GM21447 (cell line): ENCODE measurements around the gene TTLL10.
"Not testable (repeated sequence)": the region's sequence is repeated elsewhere in the genome, so short reads cannot be mapped to it uniquely, and the experiment has no call there.

Source experiments
- ATAC-seq: cut with Tn5 transposase; IDR thresholded peaks from one replicate; pipeline ENCODE4 v1.9.1; 2021; ENCODE audit not compliant: unreplicated experiment

The TTLL10 gene

DNA sequence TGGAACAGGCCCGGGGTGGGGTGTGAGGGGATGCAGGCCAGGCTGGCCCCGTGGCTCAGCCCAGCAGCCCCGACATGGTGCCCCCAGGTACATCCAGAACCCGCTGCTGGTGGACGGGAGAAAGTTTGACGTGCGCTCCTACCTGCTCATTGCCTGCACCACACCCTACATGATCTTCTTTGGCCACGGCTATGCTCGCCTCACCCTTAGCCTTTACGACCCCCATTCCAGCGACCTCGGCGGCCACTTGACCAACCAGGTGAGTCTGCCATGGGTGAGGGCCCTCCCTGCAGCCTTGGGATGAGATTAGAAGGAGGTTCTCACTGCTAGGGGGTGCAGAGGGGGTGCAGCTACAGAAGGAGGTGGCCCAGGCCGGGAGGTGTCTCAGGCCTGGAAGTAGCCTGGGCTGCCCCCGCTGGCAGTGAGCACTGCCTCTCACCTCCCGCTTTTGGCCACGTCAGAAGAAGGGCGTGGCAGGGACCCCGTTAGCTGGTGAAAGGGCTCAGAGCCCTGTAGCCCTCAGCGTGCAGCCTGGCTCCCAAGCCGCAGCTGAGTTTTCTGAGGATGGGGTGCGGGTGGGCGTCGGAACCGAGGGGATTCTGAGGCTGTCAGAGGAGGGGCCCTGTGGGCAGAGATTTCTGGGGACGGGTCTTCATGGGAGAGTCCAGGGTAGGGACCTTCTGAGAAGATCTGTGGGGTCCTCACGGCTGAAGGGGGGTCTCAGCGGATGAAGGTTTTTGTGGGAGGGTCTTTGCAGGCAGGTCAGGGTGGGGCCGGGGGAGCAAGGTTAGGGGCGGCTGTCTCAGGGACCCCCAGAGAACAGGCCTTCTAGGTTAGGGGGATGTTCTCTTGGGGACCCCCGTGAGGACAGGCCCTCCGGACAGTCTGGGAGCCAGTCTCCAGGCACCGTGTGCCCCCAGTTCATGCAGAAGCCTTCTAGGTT is 10.4 kb downstream of the TTLL10 start:
- no peak for ATAC-seq

DNA sequence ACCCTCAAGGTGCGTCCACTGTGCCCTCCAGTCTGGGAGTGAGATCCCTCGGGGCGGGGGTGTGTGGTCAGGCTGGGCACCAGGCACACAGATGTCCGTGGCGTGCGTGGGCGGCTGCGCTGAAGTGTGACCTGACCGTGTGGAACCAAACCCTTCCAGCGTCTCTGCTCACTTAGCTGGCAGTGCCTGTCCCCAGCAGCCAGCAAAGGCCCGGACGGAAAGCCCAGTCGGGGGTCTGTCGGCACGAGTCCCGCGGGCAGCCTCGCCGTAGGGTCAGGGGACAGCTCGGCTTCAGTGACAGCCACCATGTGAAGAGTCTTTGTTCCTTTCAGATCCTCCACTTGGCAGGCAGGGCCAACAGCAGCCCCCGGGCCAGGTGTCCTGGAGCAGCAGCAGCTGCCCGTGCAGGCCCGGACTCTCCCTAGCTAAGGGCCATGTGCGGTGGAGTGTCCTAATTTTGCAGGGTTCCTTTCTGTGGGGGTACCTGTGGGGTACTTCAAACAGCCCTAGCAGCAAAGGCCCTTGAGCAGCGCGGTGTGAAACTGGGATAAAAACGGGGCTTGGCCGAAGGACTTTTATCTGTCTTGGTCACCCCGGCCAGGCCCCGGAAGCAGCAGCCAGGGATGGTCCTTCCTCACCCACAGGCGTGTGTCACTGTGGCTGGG is 11.6 kb downstream of the TTLL10 start:
- ATAC-seq: no peak

DNA sequence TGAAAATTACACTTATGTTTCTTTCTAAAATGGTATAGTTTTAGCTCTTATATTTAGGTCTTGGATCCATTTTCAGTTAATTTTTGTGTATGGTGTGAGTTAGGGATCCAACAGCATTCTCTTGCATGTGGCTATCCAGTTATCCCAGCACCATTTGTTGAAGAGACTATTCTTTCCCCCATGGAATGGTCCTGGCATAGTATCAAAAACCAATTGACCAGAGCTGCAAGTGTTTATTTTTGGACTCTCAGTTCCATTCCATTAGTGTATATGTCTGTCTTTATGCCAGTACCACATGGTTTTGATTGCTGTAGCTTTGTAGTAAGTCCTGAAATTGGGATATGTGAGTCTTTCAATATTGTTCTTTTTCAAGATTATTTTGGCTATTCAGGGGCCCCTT is 14.3 kb downstream of the TTLL10 start:
- no peak for ATAC-seq

DNA sequence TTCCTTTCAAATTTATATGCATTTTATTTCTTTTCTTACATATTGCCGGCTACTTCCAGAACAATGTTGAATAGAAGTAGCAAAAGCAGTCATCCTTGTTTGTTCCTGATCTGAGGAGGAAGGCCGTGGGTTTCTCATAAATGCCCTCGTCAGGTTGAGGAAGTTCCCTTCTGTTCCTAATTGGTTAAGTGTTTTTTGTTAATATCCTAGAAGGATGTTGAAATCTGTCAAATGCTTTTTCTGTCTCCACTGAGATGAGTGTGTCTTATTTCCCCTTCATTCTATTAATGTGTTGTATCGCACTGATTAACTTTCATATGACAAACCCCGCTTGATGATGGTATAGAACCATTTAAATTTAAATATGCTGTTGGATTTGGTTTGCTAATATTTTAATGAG is 15.4 kb downstream of the TTLL10 start:
- no peak for ATAC-seq

DNA sequence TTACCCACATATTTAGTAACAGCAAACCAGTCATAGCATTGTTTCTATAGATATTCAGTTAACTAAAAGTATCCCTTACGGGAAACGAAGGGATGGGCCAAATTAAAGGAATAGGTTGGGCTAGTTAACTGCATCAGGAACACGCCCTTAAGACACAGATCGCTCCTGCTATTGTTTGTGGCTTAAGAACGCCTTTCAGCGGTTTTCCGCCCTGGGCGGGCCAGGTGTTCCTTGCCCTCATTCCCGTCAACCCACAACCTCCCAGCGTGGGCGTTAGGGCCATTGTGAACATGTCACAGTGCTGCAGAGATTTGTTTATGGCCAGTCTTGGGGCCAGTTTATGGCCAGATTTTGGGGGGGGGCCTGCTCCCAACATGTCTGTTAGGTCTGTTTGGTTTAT is 18.1 kb downstream of the TTLL10 start:
- ATAC-seq: no peak

DNA sequence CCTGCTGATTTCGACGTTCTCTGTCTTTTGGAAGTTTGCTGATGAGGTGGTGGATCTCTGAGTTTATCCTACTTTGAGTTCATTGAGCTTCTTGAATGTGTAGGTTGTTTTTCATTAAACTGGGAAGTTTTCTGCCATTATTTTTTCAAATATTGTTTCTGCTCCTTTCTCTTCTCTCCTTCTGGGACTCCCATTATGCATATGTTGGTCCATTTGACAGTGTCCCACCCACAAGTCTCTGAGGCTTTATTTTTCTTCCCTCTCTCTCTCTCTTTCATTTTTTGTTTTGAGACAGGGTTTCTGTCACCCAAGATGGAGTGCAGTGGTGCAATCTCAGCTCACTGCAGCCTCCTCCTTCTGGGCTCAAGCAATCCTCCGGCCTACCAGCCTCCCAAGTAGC is 21.0 kb downstream of the TTLL10 start:
- no peak for ATAC-seq

DNA sequence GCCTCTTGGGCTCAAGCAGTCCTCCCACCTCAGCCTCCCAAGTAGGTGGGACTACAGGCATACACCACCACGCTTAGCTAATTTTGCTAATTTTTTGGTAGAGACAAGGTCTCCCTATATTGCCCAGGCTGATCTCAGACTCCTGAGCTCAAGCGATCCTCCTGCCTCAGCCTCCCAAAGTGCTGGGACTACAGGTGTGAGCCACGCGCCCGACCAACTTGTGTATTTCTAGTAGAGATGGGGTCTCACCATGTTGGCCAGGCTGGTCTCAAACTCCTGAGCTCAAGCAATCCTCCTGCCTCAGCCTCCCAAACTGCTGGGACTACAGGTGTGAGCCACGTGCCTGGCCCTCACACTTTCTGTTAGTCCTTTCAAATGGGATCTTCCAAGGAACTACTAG is 22.0 kb downstream of the TTLL10 start:
- not testable (repeated sequence) for ATAC-seq

DNA sequence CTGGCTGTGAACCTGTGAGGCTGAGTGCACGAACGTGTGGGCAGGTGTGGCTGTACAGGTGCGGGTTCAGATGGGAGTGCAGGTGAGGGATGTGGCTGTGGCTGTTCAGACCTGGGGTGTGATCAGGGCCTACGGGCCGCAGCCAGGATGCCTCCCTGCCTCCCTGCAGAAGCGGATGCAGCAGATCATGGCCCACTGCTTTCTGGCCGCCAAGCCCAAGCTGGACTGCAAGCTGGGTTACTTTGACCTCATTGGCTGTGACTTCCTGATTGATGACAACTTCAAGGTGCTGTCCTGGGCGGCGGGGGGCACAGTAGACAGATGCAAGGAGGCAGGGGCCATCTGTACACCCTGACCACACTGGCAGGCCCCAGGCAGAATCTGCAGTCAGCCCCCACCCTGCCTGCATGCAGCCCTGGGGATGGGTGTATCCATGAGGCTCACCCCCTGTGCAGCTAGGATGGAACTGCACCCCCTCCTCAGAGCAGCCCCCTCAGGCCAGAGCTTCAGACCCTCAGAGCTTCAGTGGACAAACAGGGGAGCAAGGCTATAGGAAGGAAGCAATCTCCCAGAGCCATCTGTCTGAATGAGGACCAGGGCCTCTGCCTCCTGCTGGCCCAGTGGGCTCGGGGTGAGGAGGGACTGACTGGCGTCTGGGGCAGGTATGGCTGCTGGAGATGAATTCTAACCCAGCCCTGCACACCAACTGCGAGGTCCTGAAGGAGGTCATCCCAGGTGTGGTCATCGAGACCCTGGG is 22.9 kb downstream of the TTLL10 start:
- no peak for ATAC-seq

DNA sequence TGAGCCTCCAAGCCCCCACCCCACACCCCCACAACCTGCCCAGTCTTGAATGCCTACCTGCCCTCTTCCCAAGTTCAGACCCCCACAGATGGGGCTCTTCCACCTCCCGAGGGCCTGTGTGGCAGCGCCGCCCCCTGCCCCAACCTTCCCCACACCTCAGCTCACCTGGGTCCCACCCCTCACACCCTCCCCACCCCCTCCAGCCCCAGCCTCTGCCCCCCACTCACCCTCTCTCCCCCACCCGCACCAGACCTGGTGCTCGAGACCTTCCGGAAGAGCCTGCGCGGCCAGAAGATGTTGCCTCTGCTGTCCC is 23.5 kb downstream of the TTLL10 start:
- ATAC-seq: no peak

DNA sequence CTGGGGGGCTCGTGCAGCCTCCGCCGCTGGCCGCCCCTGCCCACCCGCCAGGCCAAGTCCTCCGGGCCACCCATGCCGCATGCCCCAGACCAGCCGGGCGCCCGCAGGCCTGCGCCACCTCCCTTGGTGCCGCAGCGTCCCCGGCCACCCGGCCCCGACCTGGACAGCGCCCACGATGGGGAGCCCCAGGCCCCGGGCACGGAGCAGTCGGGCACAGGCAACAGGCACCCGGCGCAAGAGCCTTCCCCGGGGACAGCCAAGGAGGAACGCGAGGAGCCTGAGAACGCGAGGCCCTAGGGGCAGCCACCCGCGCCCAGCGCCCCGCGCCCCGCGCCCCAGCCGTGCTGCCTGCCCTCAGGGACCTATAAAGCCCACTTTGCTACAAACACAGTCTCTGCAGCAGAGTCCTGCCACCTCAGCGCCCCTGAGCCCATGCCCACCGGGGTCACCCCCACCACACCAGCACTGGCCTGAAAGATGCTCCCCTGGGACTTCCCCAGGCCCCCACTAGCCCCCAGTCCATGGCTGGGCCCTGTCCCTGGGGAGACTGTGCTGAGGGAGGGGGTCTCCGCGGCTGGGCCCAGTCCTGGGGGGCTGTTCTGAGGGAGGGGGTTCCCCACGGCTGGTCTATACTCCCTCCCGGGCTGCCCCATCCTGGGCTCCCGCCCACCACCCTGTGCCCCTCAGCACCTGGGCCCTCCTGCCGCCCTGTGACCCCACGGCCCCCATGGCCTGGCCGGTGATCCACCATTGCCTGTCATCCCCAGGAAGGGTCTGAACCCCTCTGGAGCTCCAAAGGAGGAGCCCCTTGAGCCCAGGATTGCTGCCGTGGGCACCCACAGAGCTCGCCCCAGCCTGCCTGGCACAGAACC is 24.1 kb downstream of the TTLL10 start:
- no peak for ATAC-seq

DNA sequence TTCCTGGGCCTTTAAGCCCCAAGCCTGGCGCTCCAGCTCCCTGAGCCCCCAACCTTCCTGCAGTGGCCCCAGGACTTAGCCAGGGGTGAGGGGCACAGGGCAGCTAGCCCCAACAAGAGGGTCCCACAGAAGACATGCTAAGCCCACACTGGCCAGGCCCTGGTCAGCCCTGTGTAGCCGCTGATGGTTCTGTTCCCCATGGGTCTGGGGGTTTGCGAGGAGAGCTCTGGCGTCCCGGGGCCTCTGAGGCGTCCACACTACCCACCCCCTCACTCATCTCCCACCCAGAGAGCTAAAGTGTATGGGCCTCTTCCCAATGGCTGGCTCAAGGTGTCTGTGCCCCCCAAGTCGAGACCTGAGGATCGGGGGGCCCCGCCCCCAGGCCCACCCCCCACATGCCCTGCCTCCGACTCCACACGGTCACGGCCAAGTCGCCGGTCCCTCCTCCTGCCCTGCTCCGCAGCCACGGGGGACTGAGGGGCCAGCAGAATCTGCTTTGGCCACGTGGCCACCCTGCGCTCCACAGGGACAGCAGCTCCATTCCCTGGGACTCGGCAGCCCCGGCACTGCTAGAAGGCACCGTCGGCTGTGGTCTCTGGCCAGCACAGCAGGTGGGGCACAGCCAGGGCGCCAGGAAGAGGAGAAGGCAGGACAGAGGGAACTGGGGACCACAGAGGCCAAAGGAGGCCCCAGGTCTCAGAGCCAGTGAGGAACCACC is 24.9 kb downstream of the TTLL10 start:
- no peak for ATAC-seq

DNA sequence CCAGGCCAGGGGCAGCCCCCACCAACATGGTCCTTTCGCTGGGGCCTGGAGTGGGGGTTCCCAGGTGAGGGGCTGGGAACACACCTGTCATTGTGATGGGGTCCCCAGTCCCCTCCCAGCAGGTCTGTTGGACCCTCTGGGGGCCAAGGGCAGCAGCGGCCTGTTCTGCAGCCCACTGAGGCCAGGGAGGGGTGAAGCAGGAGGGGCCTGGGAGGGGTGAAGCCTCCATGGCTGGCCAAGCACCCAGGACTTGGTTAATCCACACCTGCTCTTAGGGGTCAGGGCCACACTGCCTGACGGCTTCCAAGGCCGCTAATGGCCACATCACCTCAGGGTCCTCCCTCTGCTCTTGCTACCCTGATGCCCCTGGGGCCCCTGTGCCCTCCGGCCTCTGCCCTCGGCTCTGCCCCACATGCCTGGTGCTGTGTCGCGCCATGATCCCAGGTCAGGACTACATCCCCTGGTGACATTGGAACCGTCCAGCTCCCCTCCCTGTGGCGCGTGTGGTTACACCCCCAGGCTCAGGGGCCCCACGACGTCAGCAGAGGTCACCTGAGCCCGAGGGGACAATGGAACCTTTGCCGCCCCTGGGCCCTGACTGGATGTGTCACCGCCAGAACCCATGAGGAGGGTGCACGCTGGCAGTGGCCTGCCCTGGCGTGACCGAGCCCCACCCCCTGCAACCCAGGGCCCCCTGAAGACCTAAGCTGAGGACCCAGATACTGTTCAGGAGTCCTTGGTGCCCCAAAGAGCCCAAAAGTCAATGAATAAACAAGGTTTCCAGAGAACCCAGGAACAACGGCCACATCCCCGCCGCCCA is 25.7 kb downstream of the TTLL10 start:
- no peak for ATAC-seq

DNA sequence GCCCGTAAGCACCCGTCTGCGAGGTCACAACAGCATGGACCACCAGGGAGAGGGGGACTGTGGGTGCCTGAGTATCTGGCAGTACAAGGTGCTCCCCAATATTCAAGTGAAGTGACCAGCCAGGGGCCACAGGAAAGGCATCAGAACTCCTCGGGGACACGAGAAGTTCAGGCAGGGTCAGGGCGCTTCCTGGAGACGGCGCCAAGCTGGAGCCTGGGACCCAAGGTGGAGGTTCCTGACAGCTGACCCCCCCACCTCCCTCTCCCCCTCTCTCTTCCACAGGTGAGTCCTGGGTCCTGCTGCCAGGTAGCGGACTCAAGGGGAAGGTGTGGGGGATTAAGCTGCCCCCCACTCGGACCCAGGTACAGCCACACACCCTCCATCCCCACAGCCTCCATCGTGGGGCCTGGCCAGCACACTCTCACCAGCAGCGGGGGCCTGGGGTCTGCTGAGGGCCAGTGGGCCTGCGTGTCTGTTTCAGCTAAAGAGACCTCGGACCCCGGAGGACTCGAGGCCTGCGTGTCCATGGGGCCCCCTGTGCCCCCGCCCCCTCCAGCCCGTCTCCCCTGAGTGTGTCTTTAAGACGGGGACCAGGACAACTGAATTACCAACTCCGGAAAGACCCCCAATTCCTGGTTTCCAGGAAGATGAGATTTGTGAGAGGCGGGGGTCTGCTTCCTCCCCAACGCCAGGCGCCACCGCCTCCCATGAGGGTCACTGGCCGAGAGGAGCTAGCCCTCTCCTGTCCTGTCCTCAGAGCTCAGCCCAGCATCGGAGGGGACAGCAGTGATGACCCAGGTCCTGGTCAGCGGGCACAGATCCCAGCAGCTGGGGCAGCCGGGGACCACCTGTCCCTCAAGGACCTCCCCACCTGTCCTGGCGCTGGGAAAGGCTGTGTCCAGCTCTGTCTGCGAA is 26.5 kb downstream of the TTLL10 start:
- no peak for ATAC-seq

DNA sequence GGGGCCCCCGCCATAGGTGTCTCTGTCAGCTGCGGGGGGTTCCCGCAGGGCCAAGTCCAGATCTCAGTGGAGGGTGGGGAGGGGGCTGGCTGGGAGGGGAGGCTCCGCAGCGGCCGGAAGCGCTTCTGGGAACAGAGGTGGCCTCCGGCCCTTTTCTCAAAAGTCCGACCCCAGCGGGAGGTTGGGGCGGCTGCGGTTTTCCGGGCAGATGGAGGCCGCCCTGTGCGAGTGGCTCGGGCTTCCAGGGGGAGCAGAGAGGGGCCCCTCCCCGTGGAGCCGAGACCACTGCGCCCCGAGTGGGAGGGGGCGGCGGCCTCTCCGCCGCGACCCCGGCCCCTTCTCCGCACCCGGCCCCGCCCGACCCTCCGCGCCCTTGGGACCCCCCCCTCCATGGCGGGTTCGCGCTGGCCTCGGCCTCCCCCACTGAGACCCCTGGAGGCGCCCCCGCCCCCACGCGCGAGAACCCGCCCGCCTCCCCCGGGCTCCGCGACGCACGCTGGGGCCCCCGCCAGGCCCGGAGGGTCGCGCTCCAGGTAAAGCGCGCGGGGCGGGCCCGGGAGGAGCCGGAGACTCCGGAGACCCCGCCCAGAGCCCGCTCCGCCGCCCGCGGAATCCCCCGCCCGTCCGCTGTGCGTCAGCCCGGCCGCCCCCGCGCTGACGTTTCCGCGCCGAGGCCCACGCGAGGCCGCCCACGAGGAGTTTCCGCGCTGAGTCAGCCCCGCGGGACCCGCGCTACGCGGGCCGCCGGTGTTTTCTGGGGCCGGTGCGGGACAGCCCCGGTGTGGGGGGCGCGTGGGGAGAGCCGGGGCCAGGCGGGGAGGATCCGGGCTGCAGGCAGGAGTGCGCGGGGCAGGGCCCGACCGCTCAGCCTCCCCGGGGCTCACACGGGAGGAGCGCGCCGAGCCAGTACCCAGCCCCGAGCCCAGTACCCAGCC is 27.5 kb downstream of the TTLL10 start:
- no peak for ATAC-seq

DNA sequence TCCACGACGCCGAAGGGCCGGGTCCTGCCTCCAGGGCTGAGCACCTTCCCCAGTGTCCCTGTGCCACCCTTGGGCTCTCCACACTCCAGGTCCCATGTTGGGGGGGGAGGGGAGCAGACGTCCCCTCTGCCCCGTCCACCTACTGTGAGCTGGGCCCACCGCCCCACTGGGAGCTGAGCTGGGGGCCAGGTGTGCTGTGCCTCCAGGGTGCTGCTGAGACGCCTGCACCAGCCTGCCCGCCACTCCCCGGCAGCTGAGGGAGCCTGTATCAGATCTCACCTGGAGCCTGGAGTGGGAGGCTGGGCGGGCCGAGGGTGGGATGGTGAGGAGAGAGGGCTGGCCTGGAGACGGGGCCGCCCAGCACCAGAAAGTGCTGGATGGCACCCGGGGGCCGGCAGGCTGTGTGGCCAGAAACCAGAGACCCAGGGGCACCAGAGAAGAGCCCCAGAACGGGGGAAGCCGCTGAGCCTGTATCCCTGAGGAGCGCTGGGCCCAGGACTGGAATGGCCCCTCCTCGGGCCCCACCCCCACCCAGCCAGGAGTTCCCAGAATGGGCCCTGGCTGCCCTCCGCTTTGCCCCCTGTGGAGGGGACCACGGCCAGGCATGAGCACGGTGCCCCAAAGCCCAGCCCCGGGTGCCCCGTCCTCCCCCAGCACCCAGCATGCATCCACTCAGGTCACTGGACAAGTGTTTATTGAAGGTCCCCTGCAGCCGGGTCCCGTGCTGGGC is 29.3 kb downstream of the TTLL10 start:
- ATAC-seq: no peak

DNA sequence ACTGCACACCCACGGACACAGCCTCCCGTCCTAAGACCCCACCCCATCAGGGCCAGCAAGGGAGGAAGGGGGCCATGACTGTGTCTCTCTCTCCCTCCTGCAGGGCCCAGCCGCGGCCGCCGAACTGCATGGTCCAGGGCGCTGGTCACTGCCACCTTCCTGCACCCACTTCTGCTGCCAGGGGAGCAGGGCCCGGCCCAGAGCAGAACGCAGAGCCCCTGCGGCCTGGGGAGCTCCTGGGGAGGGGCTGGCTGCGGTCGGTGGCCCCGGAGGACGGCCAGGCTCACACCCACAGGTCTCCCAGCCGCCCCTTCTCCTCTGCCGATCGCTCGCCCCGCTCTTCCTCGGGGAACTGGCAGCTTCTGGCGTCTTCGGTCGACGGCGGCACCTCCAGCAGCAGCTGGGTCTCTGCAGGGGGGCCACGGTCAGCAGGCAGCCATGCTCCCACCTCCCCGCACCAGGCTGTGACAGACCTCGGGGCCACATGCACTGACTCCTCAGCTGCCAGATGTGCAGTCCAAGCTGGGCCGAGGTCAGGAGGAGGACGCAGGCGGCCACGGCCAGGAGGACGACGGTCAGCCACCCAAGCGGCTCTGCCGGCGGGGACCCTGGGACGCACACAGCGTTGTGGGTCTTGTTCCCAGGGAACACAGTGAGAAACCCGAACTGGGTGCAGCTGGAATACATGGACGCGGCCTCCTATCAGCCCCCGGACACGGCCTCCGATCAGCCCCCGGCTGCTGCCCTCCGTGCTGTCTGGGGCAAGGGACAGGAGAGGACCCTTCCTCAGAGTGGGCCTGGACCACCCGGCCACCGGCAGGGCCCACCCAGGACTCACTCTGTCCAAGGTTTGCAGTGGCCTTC is 30.1 kb downstream of the TTLL10 start:
- ATAC-seq: no peak
